ENCODE results near the gene NPTX1. TPM values are rescaled to one million over a fixed set of nuclear protein-coding genes. Genes with fewer than 3 reads are reported as not detected.

The NPTX1 gene
- total RNA-seq, 2 experiments from 2014 or later: 0.22 TPM; not detected in 1

- ChIA-PET POLR2A (interaction anchor here (0.6 kb wide), 1 partner anchor 131 kb away, joined by 3 read pairs; no protein-coding TSS in a partner anchor), CTCF (ENCODE audit: unreplicated experiment) (interaction anchor here (1.4 kb wide), 1 partner anchor 45 kb away, joined by 3 read pairs; no protein-coding TSS in a partner anchor)
- Histone ChIP-seq H3K4me3 (ENCODE audit: low read depth, low read length, poor library complexity, severe bottlenecking) (peak overlapping the region; percentile 25), H3K4me1 (ENCODE audit: insufficient read depth, low read length, poor library complexity, severe bottlenecking) (peaks cover 18% of the 10 kb centered on the region), H3K4me2 (ENCODE audit: low read length) (peak overlapping the region; percentile 65), H3K79me2 (ENCODE audit: insufficient read depth, low read depth, low read length) (no peaks in the 10 kb centered on the region), H3K36me3 (ENCODE audit: insufficient read depth, low read length) (no peaks in the 10 kb centered on the region), H3K9me3 (ENCODE audit: low read length) (no peaks in the 10 kb centered on the region), H3K27ac (ENCODE audit: low read depth, low read length, poor library complexity, severe bottlenecking) (peak overlapping the region; percentile 0), H3K9me2 (ENCODE audit: insufficient read depth, low read length) (no peaks in the 10 kb centered on the region), H4K20me1 (ENCODE audit: insufficient read depth, low read length) (no peaks in the 10 kb centered on the region), H2AFZ (ENCODE audit: low read length) (peak overlapping the region; percentile 59)
- TF ChIP-seq EZH2phosphoT487 (IDR thresholded peaks at IDR 0.05; ENCODE audit: borderline replicate concordance, low read depth, low read length) (no peak), CTCF (conservative IDR thresholded peaks at IDR 0.05; ENCODE audit: low read length) (no peak)
- intact Hi-C loops (cut with micrococcal nuclease; ENCODE audit: unreplicated experiment): loop anchor here (1.0 kb wide), 1 partner anchor 100 kb away; no protein-coding TSS in a partner anchor
- no TSS peak for BruUV-seq (replicated peaks)
- DNase-seq (ENCODE audit: low spot score): no peak
Observed at GRCh38 chr17:80474961-80475909, 1.2 kb downstream of the NPTX1 start.

- H3K79me2 ChIP-seq (ENCODE audit: insufficient read depth, low read depth, low read length): no peaks in the 10 kb centered on the region
- TF ChIP-seq CTCF (conservative IDR thresholded peaks at IDR 0.05; ENCODE audit: low read length) (peak; percentile 78), EZH2phosphoT487 (IDR thresholded peaks at IDR 0.05; ENCODE audit: borderline replicate concordance, low read depth, low read length) (no peak)
- peak overlapping the region; percentile 65 for H3K4me2 ChIP-seq (ENCODE audit: low read length)
- intact Hi-C loops (cut with micrococcal nuclease; ENCODE audit: unreplicated experiment): loop anchor here (1.0 kb wide), 1 partner anchor 101 kb away; no protein-coding TSS in a partner anchor
- POLR2A ChIA-PET: no interaction called here
- no peaks in the 10 kb centered on the region for H3K9me2 ChIP-seq (ENCODE audit: insufficient read depth, low read length)
- peak overlapping the region; percentile 59 for H2AFZ ChIP-seq (ENCODE audit: low read length)
- CTCF ChIA-PET (ENCODE audit: unreplicated experiment): interaction anchor here (0.6 to 1.4 kb wide), 3 partner anchors 46 to 496 kb away, joined by 3 to 4 read pairs (median 3); no protein-coding TSS in a partner anchor
- H4K20me1 ChIP-seq (ENCODE audit: insufficient read depth, low read length): no peaks in the 10 kb centered on the region
- peaks cover 18% of the 10 kb centered on the region for H3K4me1 ChIP-seq (ENCODE audit: insufficient read depth, low read length, poor library complexity, severe bottlenecking)
- peak overlapping the region; percentile 25 for H3K4me3 ChIP-seq (ENCODE audit: low read depth, low read length, poor library complexity, severe bottlenecking)
- peak; percentile 87 for DNase-seq (ENCODE audit: low spot score)
- H3K9me3 ChIP-seq (ENCODE audit: low read length): no peaks in the 10 kb centered on the region
- no TSS peak for BruUV-seq (replicated peaks)
- peak overlapping the region; percentile 0 for H3K27ac ChIP-seq (ENCODE audit: low read depth, low read length, poor library complexity, severe bottlenecking)
- no peaks in the 10 kb centered on the region for H3K36me3 ChIP-seq (ENCODE audit: insufficient read depth, low read length)
Observed at GRCh38 chr17:80474231-80474960, 2.0 kb downstream of the NPTX1 start.
